Kidney epithelial cell (primary cell): Measurements from ENCODE around the gene MAGI1. TPM values are rescaled to one million over a fixed set of nuclear protein-coding genes. Genes with fewer than 3 reads are reported as not detected.
"Not testable (repeated sequence)": the region's sequence is repeated elsewhere in the genome, so short reads cannot be mapped to it uniquely, and the experiment has no call there.

Source experiments
- DNase-seq: peaks from one replicate; pipeline ENCODE4 v3.0.0-alpha.2; 2010; ENCODE audit warnings: low read depth
- H3K27me3 ChIP-seq: 2 replicates; pipeline ENCODE4 v1.6.0; 2011; ENCODE audit warnings: low read length; ENCODE audit not compliant: control insufficient read depth, insufficient read depth
- H3K36me3 ChIP-seq: 2 replicates; pipeline ENCODE4 v1.5.1; 2011; ENCODE audit warnings: low read length; ENCODE audit not compliant: control insufficient read depth, insufficient read depth
- H3K4me3 ChIP-seq: 2 replicates; pipeline ENCODE4 v1.5.1; 2011; ENCODE audit warnings: low read depth, mild to moderate bottlenecking, control low read depth, low read length
- CTCF ChIP-seq: IDR thresholded peaks from 2 replicates; pipeline ENCODE4 v1.5.1; 2011; ENCODE audit warnings: mild to moderate bottlenecking, moderate library complexity, low read length, control low read depth, inconsistent platforms; ENCODE audit not compliant: insufficient read depth, poor library complexity, severe bottlenecking
- total RNA-seq: library from RNA; depleted of rRNA; stranded (reverse); fragments of >200 nt; gene quantifications from 2 replicates; pipeline ENCODE4 v1.2.3, GENCODE V29; 2015

Gene MAGI1
- total RNA-seq, 1 donor from 2014 or later: 15.8 TPM

DNA sequence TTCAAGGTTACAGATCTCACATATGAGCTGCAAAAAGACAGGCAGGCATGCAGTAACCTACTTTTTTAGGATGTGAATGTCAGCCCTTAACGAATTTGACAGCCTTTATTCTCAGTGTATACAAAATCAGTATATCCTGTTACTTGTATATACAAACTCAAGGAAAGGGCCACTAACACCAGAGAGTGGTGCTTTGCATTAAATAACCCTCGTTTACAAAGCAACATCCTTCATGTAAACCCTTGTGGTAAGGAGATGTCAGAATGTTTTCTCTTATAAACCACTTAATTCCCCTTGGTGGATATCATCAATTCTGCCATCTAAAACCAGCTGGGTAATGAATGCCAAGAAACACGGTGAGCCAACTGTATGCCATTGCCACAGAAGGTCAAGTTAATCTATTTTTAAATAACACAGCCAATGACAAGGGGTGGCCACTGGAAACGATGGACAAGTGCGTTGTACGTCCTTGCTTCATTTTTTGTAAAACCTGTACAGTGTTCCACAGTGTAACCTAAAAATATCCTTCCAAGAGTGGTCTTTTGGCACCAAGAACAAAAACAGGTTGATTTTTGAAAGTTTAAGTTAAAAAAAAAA, 7.5 kb downstream of the MAGI1 start:
- TF ChIP-seq CTCF: no peak
- H3K36me3 ChIP-seq: no peaks in the 10 kb centered on the region
- DNase-seq: no peak
- H3K4me3 ChIP-seq: no peak overlapping the region
- no peaks in the 10 kb centered on the region for H3K27me3 ChIP-seq

- no peaks in the 10 kb centered on the region for H3K36me3 ChIP-seq
- no peaks in the 10 kb centered on the region for H3K27me3 ChIP-seq
- no peak for TF ChIP-seq CTCF
- no peak for DNase-seq
- H3K4me3 ChIP-seq: no peak overlapping the region
These were observed 9.3 kb downstream of the MAGI1 start for GRCh38 chr3:66029443-66029842.

- Histone ChIP-seq H3K4me3 (no peak overlapping the region), H3K36me3 (no peaks in the 10 kb centered on the region), H3K27me3 (no peaks in the 10 kb centered on the region)
- no peak for TF ChIP-seq CTCF
- DNase-seq: no peak
These were observed 9.7 kb downstream of the MAGI1 start for GRCh38 chr3:66029014-66029413.

DNA sequence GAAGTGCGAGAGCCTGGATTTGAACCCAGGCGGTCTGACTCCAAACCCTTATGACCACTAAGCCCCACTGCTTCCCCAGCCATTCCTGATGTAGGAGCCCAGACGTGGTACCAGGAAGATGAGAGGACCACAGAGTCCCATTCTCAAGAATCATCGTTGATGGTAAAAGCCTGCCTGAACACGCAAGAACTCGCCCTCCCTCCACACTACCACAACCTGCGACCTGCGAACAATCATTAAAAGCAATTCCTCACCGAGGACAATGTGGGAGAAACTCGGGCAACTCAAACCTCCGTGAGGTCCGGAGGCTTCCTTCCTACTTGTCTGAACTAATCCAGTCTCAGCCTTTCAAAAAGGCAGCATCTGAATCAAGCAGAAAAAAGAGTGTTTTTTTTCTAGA, 10.3 kb downstream of the MAGI1 start:
- Histone ChIP-seq H3K4me3 (no peak overlapping the region), H3K27me3 (no peaks in the 10 kb centered on the region), H3K36me3 (no peaks in the 10 kb centered on the region)
- DNase-seq: no peak
- TF ChIP-seq CTCF: no peak

- DNase-seq, H3K4me3 ChIP-seq, H3K27me3 ChIP-seq, H3K36me3 ChIP-seq: not testable (repeated sequence)
These were observed 11.6 kb downstream of the MAGI1 start for GRCh38 chr3:66027099-66027498.

DNA sequence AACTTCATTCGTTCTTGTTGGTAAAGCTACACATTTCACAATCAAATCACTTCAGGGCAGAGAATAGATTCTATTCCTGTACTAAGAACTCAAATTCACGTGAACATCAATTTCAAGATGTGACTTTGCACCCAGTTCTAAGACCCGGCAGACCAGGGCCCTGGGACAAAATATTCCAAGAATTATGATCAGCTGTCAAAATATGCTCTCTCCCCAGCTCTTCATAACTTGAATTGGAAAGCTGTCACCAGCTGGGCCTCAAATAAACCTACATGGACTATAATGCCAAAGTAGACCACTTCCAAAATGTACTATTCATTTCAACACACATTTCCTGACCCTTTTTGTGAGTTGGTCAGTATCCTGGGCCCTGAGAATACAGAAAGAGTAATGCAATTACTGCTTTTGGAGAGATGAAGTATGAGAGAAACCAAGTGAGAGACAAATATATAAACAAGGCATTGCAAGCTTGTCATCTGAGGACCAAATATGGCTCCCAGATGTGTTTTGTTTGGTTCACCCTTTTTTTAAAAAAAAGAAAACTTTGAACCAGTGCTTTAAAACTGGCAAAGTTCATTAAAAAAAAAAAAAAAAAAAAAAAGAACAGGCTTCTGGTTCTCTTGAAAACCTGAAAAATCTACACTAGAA, 14.9 kb downstream of the MAGI1 start:
- H3K4me3 ChIP-seq: no peak overlapping the region

More for the DNA sequence above, 14.9 kb downstream of the MAGI1 start:
- H3K36me3 ChIP-seq: no peaks in the 10 kb centered on the region
- TF ChIP-seq CTCF: no peak
- DNase-seq: no peak
- H3K27me3 ChIP-seq: no peaks in the 10 kb centered on the region
